ENCODE data around the gene CLEC1A. TPM values are rescaled to one million over a fixed set of nuclear protein-coding genes. Genes with fewer than 3 reads are reported as not detected.

Gene CLEC1A
- not detected in 5 replicates for total RNA-seq (2022; extraction: Qiagen RNA extraction)

GRCh38 chr12:10098791-10099190 lies at the start of gene CLEC1A:
TSS of gene CLEC1A (minus strand) at chr12:10098985. CDS start at chr12:10098922, 63 bp downstream.

DNA sequence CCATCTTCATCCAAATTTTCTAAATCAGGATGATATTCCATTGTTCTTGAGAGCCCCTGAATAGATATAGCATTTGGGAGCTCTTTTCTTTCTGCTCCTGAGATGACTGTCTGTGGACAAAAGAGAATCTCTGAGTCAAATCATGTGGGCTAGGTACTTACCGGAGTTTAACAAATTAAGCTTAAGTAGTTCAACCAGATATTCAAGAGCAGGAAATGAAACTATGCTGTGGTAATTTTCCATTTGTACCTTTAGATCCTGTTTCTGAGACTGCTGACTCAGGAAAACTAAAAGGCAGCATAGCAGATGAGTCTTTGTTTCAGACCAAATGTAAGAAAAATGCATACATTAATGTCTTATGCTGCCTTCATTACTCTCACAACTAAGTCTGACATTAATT lies 31.3 kb upstream of the CLEC1A start, which contains the start of gene CLEC7A:
Gene CLEC7A (minus strand): TSS at position 158 of the 400 bp plus-strand sequence. CDS start 117 bp downstream, at position 41.

GRCh38 chr12:10030446-10030845 lies 68.3 kb downstream of the CLEC1A start, which contains the start of gene CLEC9A:
TSS of gene CLEC9A (plus strand) at chr12:10030682. CDS start at chr12:10052688, 22,006 bp downstream.

Other genes starting within 250 kb of the CLEC1A start
- 1.0 to 1.9 TPM (median 1.8 TPM) in 5 replicates for gene CLEC2B, start 229.6 kb downstream of the CLEC1A start, total RNA-seq (2022; extraction: Qiagen RNA extraction)
- gene KLRF2, start 217.5 kb downstream of the CLEC1A start, total RNA-seq (2022; extraction: Qiagen RNA extraction) = not detected in 5 replicates
- not detected in 5 replicates for gene CLEC2A, start 166.6 kb downstream of the CLEC1A start, total RNA-seq (2022; extraction: Qiagen RNA extraction)
- not detected in 5 replicates for gene CLEC12A, start 127.6 kb downstream of the CLEC1A start, total RNA-seq (2022; extraction: Qiagen RNA extraction)
- not detected in 5 replicates for gene CLEC1B, start 99.9 kb downstream of the CLEC1A start, total RNA-seq (2022; extraction: Qiagen RNA extraction)
- not detected in 5 replicates for gene CLEC12B, start 88.4 kb downstream of the CLEC1A start, total RNA-seq (2022; extraction: Qiagen RNA extraction)
- gene CLEC9A, start 68.3 kb downstream of the CLEC1A start, total RNA-seq (2022; extraction: Qiagen RNA extraction) = not detected in 5 replicates
- gene CLEC7A, start 31.2 kb upstream of the CLEC1A start, total RNA-seq (2022; extraction: Qiagen RNA extraction) = not detected in 5 replicates
- gene OLR1, start 73.1 kb upstream of the CLEC1A start, total RNA-seq (2022; extraction: Qiagen RNA extraction) = 0.67 to 1.8 TPM (median 1.0 TPM) in 5 replicates
- gene TMEM52B, start 80.0 kb upstream of the CLEC1A start, total RNA-seq (2022; extraction: Qiagen RNA extraction) = 0.10 to 0.47 TPM (median 0.14 TPM) in 4 of 5 replicates, not detected in the other
- gene GABARAPL1, start 113.9 kb upstream of the CLEC1A start, total RNA-seq (2022; extraction: Qiagen RNA extraction) = 32.0 to 41.5 TPM (median 38.0 TPM) in 5 replicates
- not detected in 5 replicates for gene KLRD1, start 208.9 kb upstream of the CLEC1A start, total RNA-seq (2022; extraction: Qiagen RNA extraction)